ENCODE measurements around the gene LAT. TPM values are rescaled to one million over a fixed set of nuclear protein-coding genes. Genes with fewer than 3 reads are reported as not detected.

Gene LAT
- total and polyA plus RNA-seq, 2 of the 13 experiments (the other 11 are each of a cell fraction or from before 2014, with no cell fraction given), result 2.0 to 3.0 TPM

- TF ChIP-seq PHF21A (CRISPR knock-in tag; IDR thresholded peaks at IDR 0.05), result 0 out of 2 replicates have a peak, but pooled peaks have one; percentile 21
- 0 out of 2 replicates have a peak, but pooled peaks have one; percentile 40 for TF ChIP-seq ZBTB39 (CRISPR knock-in tag; IDR thresholded peaks at IDR 0.05)
- TF ChIP-seq TCF12 (IDR thresholded peaks at IDR 0.05), result no peak
- no peak for TF ChIP-seq TCF12 (CRISPR knock-in tag; IDR thresholded peaks at IDR 0.05)
- TF ChIP-seq TBX2 (CRISPR knock-in tag; IDR thresholded peaks at IDR 0.05; ENCODE audit: borderline replicate concordance), result peak; percentile 18; the same call in 1 of the 2 replicates
- TF ChIP-seq PLSCR1 (CRISPR knock-in tag; IDR thresholded peaks at IDR 0.05; ENCODE audit: borderline replicate concordance), result no peak
- TF ChIP-seq ZNF30 (CRISPR knock-in tag; IDR thresholded peaks at IDR 0.05), result peak; percentile 59; the same call in 1 of the 2 replicates
- peak; percentile 19 to 40; a peak in 1 of 4 replicates for TF ChIP-seq POLR2A (IDR thresholded peaks at IDR 0.05; ENCODE audit: insufficient read depth in 1 of 2, low read depth in 2 of 2, low read length in 2 of 2)
- TF ChIP-seq ETS1 (CRISPR knock-in tag; IDR thresholded peaks at IDR 0.05), result peak; percentile 55; the same call in 1 of the 2 replicates
- TF ChIP-seq ELF1 (CRISPR knock-in tag; IDR thresholded peaks at IDR 0.05), result peak; percentile 65
- TF ChIP-seq NR2F2 (IDR thresholded peaks at IDR 0.05; ENCODE audit: borderline replicate concordance, low read depth), result 0 out of 2 replicates have a peak, but pooled peaks have one; percentile 18
- TF ChIP-seq ZFP36 (IDR thresholded peaks at IDR 0.05; ENCODE audit: borderline replicate concordance, low read depth, low read length, partially characterized antibody), result no peak
- TF ChIP-seq TARDBP (CRISPR knock-in tag; IDR thresholded peaks at IDR 0.05), result 0 out of 2 replicates have a peak, but pooled peaks have one; percentile 21
- no peak for TF ChIP-seq TBP (CRISPR knock-in tag; IDR thresholded peaks at IDR 0.05)
- TF ChIP-seq CBX5 (CRISPR knock-in tag; IDR thresholded peaks at IDR 0.05; ENCODE audit: borderline replicate concordance), result no peak
- TF ChIP-seq ZNF510 (CRISPR knock-in tag; IDR thresholded peaks at IDR 0.05; ENCODE audit: low read depth), result peak; percentile 61; the same call in 1 of the 2 replicates
- TF ChIP-seq ZNF556 (CRISPR knock-in tag; IDR thresholded peaks at IDR 0.05; ENCODE audit: borderline replicate concordance), result 0 out of 2 replicates have a peak, but pooled peaks have one; percentile 19
- TF ChIP-seq ZNF546 (CRISPR knock-in tag; conservative IDR thresholded peaks at IDR 0.05), result 0 out of 2 replicates have a peak, but pooled peaks have one; percentile 16
- TF ChIP-seq XRCC5 (optimal IDR thresholded peaks at IDR 0.05; ENCODE audit: low read length), result peak; percentile 72
- TF ChIP-seq ZNF850 (CRISPR knock-in tag; conservative IDR thresholded peaks at IDR 0.05), result no peak
- TF ChIP-seq HES4 (CRISPR knock-in tag; IDR thresholded peaks at IDR 0.05; ENCODE audit: borderline replicate concordance), result no peak; the same call in 1 of the 2 replicates
- 0 out of 2 replicates have a peak, but pooled peaks have one; percentile 27 for TF ChIP-seq ZFP91 (CRISPR knock-in tag; IDR thresholded peaks at IDR 0.05; ENCODE audit: borderline replicate concordance)
- no peak for TF ChIP-seq ATF7 (IDR thresholded peaks at IDR 0.05)
- peak; percentile 75; the same call in 1 of the 2 replicates for TF ChIP-seq ATF7 (CRISPR knock-in tag; IDR thresholded peaks at IDR 0.05)
These were observed 48.7 kb upstream of the LAT start (continued) for GRCh38 chr16:28935924-28936783.

Data from HepG2 (cell line).